ENCODE results near the gene SIAE.

The SIAE gene

GRCh38 chr11:124678416-124678815, 4.9 kb upstream of the SIAE start:
- no peak for TF ChIP-seq POLR2A (IDR thresholded peaks at IDR 0.05; ENCODE audit: low read depth, low read length)
- DNase-seq (ENCODE audit: insufficient read length, low spot score) = no peak
- no peak for FAIRE-seq

GRCh38 chr11:124676386-124676785, 2.8 kb upstream of the SIAE start:
- no peak for DNase-seq (ENCODE audit: insufficient read length, low spot score)

GRCh38 chr11:124674571-124674970, 1.0 kb upstream of the SIAE start:
- TF ChIP-seq POLR2A (IDR thresholded peaks at IDR 0.05; ENCODE audit: low read depth, low read length) = no peak
- FAIRE-seq (no peak), DNase-seq (ENCODE audit: insufficient read length, low spot score) (no peak)

More at GRCh38 chr11:124676386-124676785, 2.8 kb upstream of the SIAE start:
- no peak for TF ChIP-seq POLR2A (IDR thresholded peaks at IDR 0.05; ENCODE audit: low read depth, low read length)
- FAIRE-seq = no peak

GRCh38 chr11:124674168-124674517, 604 bp upstream of the SIAE start:
- no peak for DNase-seq (ENCODE audit: insufficient read length, low spot score)
- no peak for TF ChIP-seq POLR2A (IDR thresholded peaks at IDR 0.05; ENCODE audit: low read depth, low read length)
- no peak for FAIRE-seq

GRCh38 chr11:124672536-124673215, 863 bp downstream of the SIAE start:
- no peak for TF ChIP-seq POLR2A (IDR thresholded peaks at IDR 0.05; ENCODE audit: low read depth, low read length)
- FAIRE-seq = no peak
- no peak for DNase-seq (ENCODE audit: insufficient read length, low spot score)

- no peak for FAIRE-seq
- no peak for DNase-seq (ENCODE audit: insufficient read length, low spot score)
- no peak for TF ChIP-seq POLR2A (IDR thresholded peaks at IDR 0.05; ENCODE audit: low read depth, low read length)
These were observed 2.8 kb downstream of the SIAE start for GRCh38 chr11:124670732-124671131.

- DNase-seq (ENCODE audit: insufficient read length, low spot score) (no peak), FAIRE-seq (peak; percentile 86)
- TF ChIP-seq POLR2A (IDR thresholded peaks at IDR 0.05; ENCODE audit: low read depth, low read length) = no peak
These were observed 4.3 kb downstream of the SIAE start for GRCh38 chr11:124669193-124669592.

- FAIRE-seq = no peak
These were observed 5.9 kb downstream of the SIAE start for GRCh38 chr11:124667601-124668000.

GRCh38 chr11:124663861-124664260, 9.7 kb downstream of the SIAE start:
- TF ChIP-seq POLR2A (IDR thresholded peaks at IDR 0.05; ENCODE audit: low read depth, low read length) = no peak
- FAIRE-seq (no peak), DNase-seq (ENCODE audit: insufficient read length, low spot score) (no peak)

More at GRCh38 chr11:124667601-124668000, 5.9 kb downstream of the SIAE start:
- no peak for DNase-seq (ENCODE audit: insufficient read length, low spot score)
- no peak for TF ChIP-seq POLR2A (IDR thresholded peaks at IDR 0.05; ENCODE audit: low read depth, low read length)

- no peak for FAIRE-seq
- no peak for DNase-seq (ENCODE audit: insufficient read length, low spot score)
- TF ChIP-seq POLR2A (IDR thresholded peaks at IDR 0.05; ENCODE audit: low read depth, low read length) = no peak
These were observed 11.4 kb downstream of the SIAE start for GRCh38 chr11:124662106-124662505.

GRCh38 chr11:124661553-124661952, 12.0 kb downstream of the SIAE start:
- DNase-seq (ENCODE audit: insufficient read length, low spot score) (no peak), FAIRE-seq (no peak)
- TF ChIP-seq POLR2A (IDR thresholded peaks at IDR 0.05; ENCODE audit: low read depth, low read length) = no peak

- DNase-seq (ENCODE audit: insufficient read length, low spot score) (no peak), FAIRE-seq (no peak)
- no peak for TF ChIP-seq POLR2A (IDR thresholded peaks at IDR 0.05; ENCODE audit: low read depth, low read length)
These were observed 14.6 kb downstream of the SIAE start for GRCh38 chr11:124658986-124659385.

GRCh38 chr11:124658501-124658900, 15.0 kb downstream of the SIAE start:
- TF ChIP-seq POLR2A (IDR thresholded peaks at IDR 0.05; ENCODE audit: low read depth, low read length) = no peak
- FAIRE-seq (no peak), DNase-seq (ENCODE audit: insufficient read length, low spot score) (no peak)

GRCh38 chr11:124657904-124658303, 15.6 kb downstream of the SIAE start:
- no peak for TF ChIP-seq POLR2A (IDR thresholded peaks at IDR 0.05; ENCODE audit: low read depth, low read length)
- DNase-seq (ENCODE audit: insufficient read length, low spot score) (no peak), FAIRE-seq (no peak)

- no peak for TF ChIP-seq POLR2A (IDR thresholded peaks at IDR 0.05; ENCODE audit: low read depth, low read length)
- DNase-seq (ENCODE audit: insufficient read length, low spot score) = no peak
- FAIRE-seq = no peak
These were observed 16.5 kb downstream of the SIAE start for GRCh38 chr11:124656774-124657630.
